ENCODE results near the gene GSTK1. TPM values are rescaled to one million over a fixed set of nuclear protein-coding genes. Genes with fewer than 3 reads are reported as not detected.

GSTK1 gene
- total and polyA plus RNA-seq, 10 of the 15 experiments (the other 5 are each of a cell fraction or from before 2014, with no cell fraction given), result 76.2 to 166 (median 127) TPM

- TF ChIP-seq EED (IDR thresholded peaks at IDR 0.05; ENCODE audit: low read depth), result no peak
- Histone ChIP-seq H3K9me3 (replicated peaks; ENCODE audit: control insufficient read depth, insufficient read depth, low read length) (no peaks in the 10 kb centered on the region; the same call in 2 of the 3 replicates), H3K36me3 (ENCODE audit: control insufficient read depth in 2 of 2, insufficient read depth in 2 of 2, low read length in 1 of 2) (no peaks in the 10 kb centered on the region), H3K4me2 (ENCODE audit: control insufficient read depth, insufficient read depth) (no peak overlapping the region), H3K79me2 (ENCODE audit: control insufficient read depth, insufficient read depth, low read length) (no peaks in the 10 kb centered on the region), H3K9ac (ENCODE audit: control insufficient read depth, insufficient read depth, low read length) (no peak overlapping the region), H3K4me3 (no peak overlapping the region), H3K4me1 (ENCODE audit: control insufficient read depth, insufficient read depth, low read length) (no peaks in the 10 kb centered on the region), H3K27ac (ENCODE audit: control insufficient read depth, insufficient read depth) (no peak overlapping the region), H2AFZ (ENCODE audit: control insufficient read depth, low read depth, low read length) (no peak overlapping the region), H4K20me1 (ENCODE audit: control insufficient read depth, insufficient read depth) (no peaks in the 10 kb centered on the region), H3K27me3 (replicated peaks in 1 of 2; ENCODE audit: control insufficient read depth in 2 of 2, insufficient read depth in 2 of 2, low read length in 1 of 2) (no peaks in the 10 kb centered on the region)
- 0% methylated on average over 1 of the region's 1 CpG for WGBS (ENCODE audit: insufficient coverage, insufficient replicate concordance, low lambda C conversion rate, missing lambda C conversion rate)
- BruUV-seq (replicated peaks), result no TSS peak
- in situ Hi-C loops (cut with MboI), result no loop called here
- DNase-seq (ENCODE audit: low read depth, low spot score) (no peak), ATAC-seq (no peak), FAIRE-seq (no peak)
- intact Hi-C loops (cut with micrococcal nuclease; ENCODE audit: unreplicated experiment), result no loop called here
- POLR2A ChIA-PET, result no interaction called here
- CTCF ChIA-PET, result no interaction called here
- SMC1A ChIA-PET (ENCODE audit: uncharacterized antibody, unreplicated experiment), result no interaction called here
- RAD21 ChIA-PET (ENCODE audit: unreplicated experiment), result no interaction called here
Measured at GRCh38 chr7:143235561-143235960, 27.7 kb upstream of the GSTK1 start.

- Histone ChIP-seq H2AFZ (ENCODE audit: control insufficient read depth, low read depth, low read length) (no peak overlapping the region), H4K20me1 (ENCODE audit: control insufficient read depth, insufficient read depth) (no peaks in the 10 kb centered on the region), H3K27me3 (replicated peaks in 1 of 2; ENCODE audit: control insufficient read depth in 2 of 2, insufficient read depth in 2 of 2, low read length in 1 of 2) (no peaks in the 10 kb centered on the region), H3K4me2 (ENCODE audit: control insufficient read depth, insufficient read depth) (no peak overlapping the region), H3K4me1 (ENCODE audit: control insufficient read depth, insufficient read depth, low read length) (no peaks in the 10 kb centered on the region), H3K79me2 (ENCODE audit: control insufficient read depth, insufficient read depth, low read length) (no peaks in the 10 kb centered on the region), H3K27ac (ENCODE audit: control insufficient read depth, insufficient read depth) (no peak overlapping the region), H3K4me3 (no peak overlapping the region), H3K36me3 (ENCODE audit: control insufficient read depth in 2 of 2, insufficient read depth in 2 of 2, low read length in 1 of 2) (no peaks in the 10 kb centered on the region), H3K9me3 (replicated peaks; ENCODE audit: control insufficient read depth, insufficient read depth, low read length) (no peaks in the 10 kb centered on the region; the same call in 2 of the 3 replicates), H3K9ac (ENCODE audit: control insufficient read depth, insufficient read depth, low read length) (no peak overlapping the region)
- ChIA-PET RAD21 (ENCODE audit: unreplicated experiment) (no interaction called here), POLR2A (no interaction called here), CTCF (interaction anchor here (0.9 to 1.0 kb wide), 3 partner anchors 12 to 314 kb away, joined by 3 to 4 read pairs (median 3); no protein-coding TSS in a partner anchor), SMC1A (ENCODE audit: uncharacterized antibody, unreplicated experiment) (interaction anchor here (1.2 to 1.3 kb wide), 2 partner anchors 13 to 227 kb away, joined by 3 read pairs; no protein-coding TSS in a partner anchor)
- FAIRE-seq, result no peak
- intact Hi-C loops (cut with micrococcal nuclease; ENCODE audit: unreplicated experiment) (no loop called here), in situ Hi-C loops (cut with MboI) (no loop called here)
- 24% methylated on average over 3 of the region's 3 CpGs for WGBS (ENCODE audit: insufficient coverage, insufficient replicate concordance, low lambda C conversion rate, missing lambda C conversion rate)
- no peak for DNase-seq (ENCODE audit: low read depth, low spot score)
- no TSS peak for BruUV-seq (replicated peaks)
- no peak for ATAC-seq
- no peak for TF ChIP-seq EZH2 (IDR thresholded peaks at IDR 0.05; ENCODE audit: borderline replicate concordance, control insufficient read depth, low read depth, low read length)
- no peak for TF ChIP-seq RAD21 (IDR thresholded peaks at IDR 0.05; ENCODE audit: insufficient read depth, low read depth, low read length)
- TF ChIP-seq TAF1 (IDR thresholded peaks at IDR 0.05; ENCODE audit: borderline replicate concordance, low read depth, low read length), result no peak
- TF ChIP-seq E2F4 (IDR thresholded peaks at IDR 0.05; ENCODE audit: low read depth, low read length), result no peak
- TF ChIP-seq ZBTB4 (CRISPR knock-in tag; IDR thresholded peaks at IDR 0.05), result no peak
- TF ChIP-seq CBX3 (IDR thresholded peaks at IDR 0.05; ENCODE audit: borderline replicate concordance, low read depth), result no peak
- no peak for TF ChIP-seq TCF12 (IDR thresholded peaks at IDR 0.05; ENCODE audit: low read depth, low read length)
- TF ChIP-seq NFYB (IDR thresholded peaks at IDR 0.05; ENCODE audit: insufficient read depth, low read depth, low read length), result no peak
- TF ChIP-seq NR2C1 (IDR thresholded peaks at IDR 0.05), result no peak
- TF ChIP-seq RB1 (IDR thresholded peaks at IDR 0.05; ENCODE audit: borderline replicate concordance), result no peak
- no peak for TF ChIP-seq ZBED1 (IDR thresholded peaks at IDR 0.05; ENCODE audit: borderline replicate concordance)
- no peak for TF ChIP-seq NFYA (IDR thresholded peaks at IDR 0.05; ENCODE audit: borderline replicate concordance, low read depth, low read length)
- no peak for TF ChIP-seq JUND (IDR thresholded peaks at IDR 0.05; ENCODE audit: low read depth, low read length)
Measured at GRCh38 chr7:143236408-143236990, 26.7 kb upstream of the GSTK1 start.
